ENCODE results near the gene TCF4. TPM values are rescaled to one million over a fixed set of nuclear protein-coding genes. Genes with fewer than 3 reads are reported as not detected.

TCF4 gene
- total and polyA plus RNA-seq, 2 of the 13 experiments (the other 11 are each of a cell fraction or from before 2014, with no cell fraction given), result not detected

GRCh38 chr18:55328301-55328700 lies 259.7 kb downstream of the TCF4 start:
- POLR2A ChIA-PET, result no interaction called here
- no peak for DNase-seq (ENCODE audit: low spot score)
- under 1% methylated on average over 4 of the region's 4 CpGs for whole genome bisulfite sequencing (ENCODE audit: low lambda C conversion rate)
- Histone ChIP-seq H3K4me3 (replicated peaks in 1 of 3; ENCODE audit: insufficient read depth in 1 of 3, low read depth in 2 of 3, low read length in 3 of 3) (no peak overlapping the region), H3K27ac (ENCODE audit: extremely low read length, insufficient read depth, low read length) (no peak overlapping the region), H4K20me1 (ENCODE audit: insufficient read depth, low read length) (no peaks in the 10 kb centered on the region), H3K9ac (ENCODE audit: insufficient read depth, low read depth, low read length) (no peak overlapping the region), H3K36me3 (replicated peaks in 1 of 2; ENCODE audit: control insufficient read depth in 1 of 2, insufficient read depth in 2 of 2, low read length in 2 of 2) (no peaks in the 10 kb centered on the region), H3K27me3 (ENCODE audit: control insufficient read depth in 1 of 2, insufficient read depth in 2 of 2, low read length in 2 of 2) (no peaks in the 10 kb centered on the region), H2AFZ (ENCODE audit: low read length) (no peak overlapping the region), H3K79me2 (ENCODE audit: insufficient read depth, low read length) (no peaks in the 10 kb centered on the region), H3K4me2 (ENCODE audit: low read depth, low read length) (no peak overlapping the region), H3K9me3 (ENCODE audit: low read length) (no peaks in the 10 kb centered on the region), H3K4me1 (ENCODE audit: insufficient read depth, low read length) (no peaks in the 10 kb centered on the region)
- FAIRE-seq, result no peak
- no TSS peak for BruUV-seq (replicated peaks)
- intact Hi-C loops (cut with micrococcal nuclease; ENCODE audit: unreplicated experiment) (no loop called here), in situ Hi-C loops (cut with HindIII; ENCODE audit: extremely low pct_ligation_motif_present, low pct_unique_long_range_greater_than_20kb) (no loop called here)
- no peak for ATAC-seq
- TF ChIP-seq ZNF510 (CRISPR knock-in tag; IDR thresholded peaks at IDR 0.05; ENCODE audit: low read depth) (no peak), EED (CRISPR knock-in tag; IDR thresholded peaks at IDR 0.05) (no peak), ZNF3 (CRISPR knock-in tag; IDR thresholded peaks at IDR 0.05) (no peak), GRHL1 (CRISPR knock-in tag; conservative IDR thresholded peaks at IDR 0.05) (no peak), ZNF746 (CRISPR knock-in tag; IDR thresholded peaks at IDR 0.05) (no peak), ZNF496 (CRISPR knock-in tag; IDR thresholded peaks at IDR 0.05; ENCODE audit: insufficient replicate concordance) (no peak), HNF4A (CRISPR knock-in tag; IDR thresholded peaks at IDR 0.05) (no peak), U2AF1 (optimal IDR thresholded peaks at IDR 0.05; ENCODE audit: low read depth, low read length) (no peak), GABPB1 (CRISPR knock-in tag; IDR thresholded peaks at IDR 0.05) (no peak), MYNN (CRISPR knock-in tag; IDR thresholded peaks at IDR 0.05; ENCODE audit: low read depth) (no peak), EZH2 (conservative IDR thresholded peaks at IDR 0.05; ENCODE audit: low read depth, low read length) (no peak), ZNF317 (CRISPR knock-in tag; IDR thresholded peaks at IDR 0.05) (no peak), PATZ1 (CRISPR knock-in tag; IDR thresholded peaks at IDR 0.05) (no peak), MIER3 (CRISPR knock-in tag; IDR thresholded peaks at IDR 0.05; ENCODE audit: borderline replicate concordance) (no peak), MAF1 (CRISPR knock-in tag; IDR thresholded peaks at IDR 0.05; ENCODE audit: borderline replicate concordance) (no peak)
- TF ChIP-seq, protein P1, sequence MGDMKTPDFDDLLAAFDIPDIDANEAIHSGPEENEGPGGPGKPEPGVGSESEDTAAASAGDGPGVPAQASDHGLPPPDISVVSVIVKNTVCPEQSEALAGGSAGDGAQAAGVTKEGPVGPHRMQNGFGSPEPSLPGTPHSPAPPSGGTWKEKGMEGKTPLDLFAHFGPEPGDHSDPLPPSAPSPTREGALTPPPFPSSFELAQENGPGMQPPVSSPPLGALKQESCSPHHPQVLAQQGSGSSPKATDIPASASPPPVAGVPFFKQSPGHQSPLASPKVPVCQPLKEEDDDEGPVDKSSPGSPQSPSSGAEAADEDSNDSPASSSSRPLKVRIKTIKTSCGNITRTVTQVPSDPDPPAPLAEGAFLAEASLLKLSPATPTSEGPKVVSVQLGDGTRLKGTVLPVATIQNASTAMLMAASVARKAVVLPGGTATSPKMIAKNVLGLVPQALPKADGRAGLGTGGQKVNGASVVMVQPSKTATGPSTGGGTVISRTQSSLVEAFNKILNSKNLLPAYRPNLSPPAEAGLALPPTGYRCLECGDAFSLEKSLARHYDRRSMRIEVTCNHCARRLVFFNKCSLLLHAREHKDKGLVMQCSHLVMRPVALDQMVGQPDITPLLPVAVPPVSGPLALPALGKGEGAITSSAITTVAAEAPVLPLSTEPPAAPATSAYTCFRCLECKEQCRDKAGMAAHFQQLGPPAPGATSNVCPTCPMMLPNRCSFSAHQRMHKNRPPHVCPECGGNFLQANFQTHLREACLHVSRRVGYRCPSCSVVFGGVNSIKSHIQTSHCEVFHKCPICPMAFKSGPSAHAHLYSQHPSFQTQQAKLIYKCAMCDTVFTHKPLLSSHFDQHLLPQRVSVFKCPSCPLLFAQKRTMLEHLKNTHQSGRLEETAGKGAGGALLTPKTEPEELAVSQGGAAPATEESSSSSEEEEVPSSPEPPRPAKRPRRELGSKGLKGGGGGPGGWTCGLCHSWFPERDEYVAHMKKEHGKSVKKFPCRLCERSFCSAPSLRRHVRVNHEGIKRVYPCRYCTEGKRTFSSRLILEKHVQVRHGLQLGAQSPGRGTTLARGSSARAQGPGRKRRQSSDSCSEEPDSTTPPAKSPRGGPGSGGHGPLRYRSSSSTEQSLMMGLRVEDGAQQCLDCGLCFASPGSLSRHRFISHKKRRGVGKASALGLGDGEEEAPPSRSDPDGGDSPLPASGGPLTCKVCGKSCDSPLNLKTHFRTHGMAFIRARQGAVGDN (CRISPR knock-in tag; IDR thresholded peaks at IDR 0.05), result no peak
- CTCF ChIA-PET (ENCODE audit: low intra/inter-chr PET ratio, low total read pairs), result no interaction called here

All from HepG2 (cell line).